Muscle of leg (tissue), 16 donors: Measurements from ENCODE around the gene CCL3. TPM values are rescaled to one million over a fixed set of nuclear protein-coding genes. Genes with fewer than 3 reads are reported as not detected.

Experiments used
- DNase-seq: peaks from one replicate; pipeline ENCODE4 v3.0.0; 2013
- H3K27ac ChIP-seq: one replicate; pipeline ENCODE4 v1.5.1; 2013; ENCODE audit warnings: mild to moderate bottlenecking, low read length, control low read depth
- H3K27me3 ChIP-seq: one replicate; pipeline ENCODE4 v1.6.1; 2013; ENCODE audit warnings: low read length; ENCODE audit not compliant: control insufficient read depth, insufficient read depth
- H3K36me3 ChIP-seq: one replicate; pipeline ENCODE4 v1.6.1; 2013; ENCODE audit warnings: low read length; ENCODE audit not compliant: control insufficient read depth, insufficient read depth
- H3K4me1 ChIP-seq: one replicate; pipeline ENCODE4 v1.6.1; 2013; ENCODE audit warnings: low read length; ENCODE audit not compliant: control insufficient read depth, insufficient read depth
- H3K4me3 ChIP-seq: one replicate; pipeline ENCODE4 v1.5.1; 2013; ENCODE audit warnings: low read length, control low read depth
- H3K9me3 ChIP-seq: replicated peaks from 2 replicates; pipeline ENCODE4 v1.6.1; 2013; ENCODE audit warnings: low read depth, low read length; ENCODE audit not compliant: control insufficient read depth
- WGBS: methylation state at CpG from one replicate; pipeline ENCODE4 v1.1.5; 2013; ENCODE audit warnings: missing lambda C conversion rate; ENCODE audit not compliant: insufficient coverage; 5-methylcytosine and 5-hydroxymethylcytosine counted together
- long read RNA-seq, 11 donors: transcript quantifications; one replicate each; lab custom pipeline, GENCODE V29; 2026
- polyA plus RNA-seq, 8 donors: library from polyadenylated mRNA; unstranded; fragments of 120-200 nt; gene quantifications; one replicate each; pipeline versions ENCODE4 v1.2.1 to v1.2.3, GENCODE V29; 2013; ENCODE audit warnings: inconsistent platforms in 1 of 8, low replicate concordance in 1 of 8; ENCODE audit not compliant: insufficient read length in 8 of 8, insufficient read depth in 1 of 8
- total RNA-seq: library from RNA; stranded (reverse); fragments of 120-200 nt; gene quantifications from one replicate; pipeline ENCODE4 v1.2.4, GENCODE V29; 2013

CCL3 gene
- 7.7 TPM for total RNA-seq
- 10 to 100 TPM in 1 of 8 donors, 1 to 10 TPM in 7; 2.4 to 11.8 (median 5.4) TPM for polyA plus RNA-seq
- long read RNA-seq, donor 1, partial matches to known transcripts, result 0 of 1 reads
- long read RNA-seq, donor 1, other reads (novel, unspliced or antisense), result 0 of 1 reads
- long read RNA-seq, donor 2, partial matches to known transcripts, result 0 of 1 reads
- long read RNA-seq, donor 2, other reads (novel, unspliced or antisense), result 0 of 1 reads
- long read RNA-seq, donor 3, partial matches to known transcripts, result 0 of 2 reads
- long read RNA-seq, donor 3, other reads (novel, unspliced or antisense), result 0 of 2 reads
- long read RNA-seq, donor 4, transcript CCL3-204 (3 exons, 778 nt), result major isoform, 12 of 13 reads
- long read RNA-seq, donor 4, partial matches to known transcripts, result 0 of 13 reads
- long read RNA-seq, donor 4, other reads (novel, unspliced or antisense), result 0 of 13 reads
- long read RNA-seq, donor 5, transcript CCL3-204 (3 exons, 778 nt), result major isoform, 14 of 15 reads
- long read RNA-seq, donor 5, partial matches to known transcripts, result 0 of 15 reads
- long read RNA-seq, donor 5, other reads (novel, unspliced or antisense), result 0 of 15 reads
- long read RNA-seq, donor 6, transcript CCL3-204 (3 exons, 778 nt), result major isoform, 6 of 6 reads
- long read RNA-seq, donor 6, partial matches to known transcripts, result 0 of 6 reads
- long read RNA-seq, donor 6, other reads (novel, unspliced or antisense), result 0 of 6 reads
- long read RNA-seq, donor 7, partial matches to known transcripts, result 0 of 2 reads
- long read RNA-seq, donor 7, other reads (novel, unspliced or antisense), result 0 of 2 reads
- long read RNA-seq, donor 8, result 0 reads
- long read RNA-seq, donor 9, transcript CCL3-204 (3 exons, 778 nt), result major isoform, 8 of 8 reads
- long read RNA-seq, donor 9, partial matches to known transcripts, result 0 of 8 reads
- long read RNA-seq, donor 9, other reads (novel, unspliced or antisense), result 0 of 8 reads
- long read RNA-seq, donor 10, transcript CCL3-204 (3 exons, 778 nt), result major isoform, 7 of 7 reads
- long read RNA-seq, donor 10, partial matches to known transcripts, result 0 of 7 reads
- long read RNA-seq, donor 10, other reads (novel, unspliced or antisense), result 0 of 7 reads
- long read RNA-seq, donor 11, partial matches to known transcripts, result 0 of 5 reads
- long read RNA-seq, donor 11, other reads (novel, unspliced or antisense), result 0 of 5 reads

- no peaks in the 10 kb centered on the region for H3K27me3 ChIP-seq
- no peaks in the 10 kb centered on the region for H3K36me3 ChIP-seq
- no peaks in the 10 kb centered on the region for H3K9me3 ChIP-seq
- H3K4me1 ChIP-seq, result no peaks in the 10 kb centered on the region
- 55% methylated on average over 5 of the region's 9 CpGs for WGBS
- H3K4me3 ChIP-seq, result no peak within 1 kb of the TSS
- DNase-seq, result peak; percentile 76
- H3K27ac ChIP-seq, result no peak within 1 kb of the TSS
Measured at GRCh38 chr17:36089888-36090836, at the start of gene CCL3. TSS of gene CCL3 (minus strand) at chr17:36090143. CDS start at chr17:36090058, 85 bp downstream.

- WGBS, result no CpG with 5 or more reads among the region's 1 CpG
- H3K4me3 ChIP-seq, result no peak overlapping the region
- H3K9me3 ChIP-seq, result no peaks in the 10 kb centered on the region
- H3K36me3 ChIP-seq, result no peaks in the 10 kb centered on the region
- H3K4me1 ChIP-seq, result no peaks in the 10 kb centered on the region
- no peak for DNase-seq
- H3K27me3 ChIP-seq, result peaks cover 6% of the 10 kb centered on the region
- no peak overlapping the region for H3K27ac ChIP-seq
Measured at GRCh38 chr17:36136439-36136838, 46.5 kb upstream of the CCL3 start.

DNA sequence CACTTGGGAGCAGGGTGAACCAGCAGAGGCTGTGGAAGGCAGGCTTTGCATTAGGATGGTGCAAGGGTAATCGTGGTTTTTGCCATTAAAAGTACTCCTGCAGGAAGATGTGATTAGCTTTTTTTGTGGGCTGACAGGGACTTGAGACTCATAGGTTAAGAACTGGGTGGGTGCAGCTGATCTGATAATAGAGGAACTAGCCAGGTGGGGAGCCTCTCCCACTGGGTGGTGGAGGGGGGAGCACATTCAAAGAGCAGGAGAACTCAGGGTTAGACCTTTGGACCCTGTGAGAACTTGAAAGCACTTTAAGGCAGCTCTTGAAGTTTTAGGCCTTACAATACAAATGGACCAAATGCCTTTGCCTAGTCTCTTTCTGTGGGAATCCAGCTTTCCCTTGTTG lies 46.1 kb upstream of the CCL3 start:
- H3K4me1 ChIP-seq, result no peaks in the 10 kb centered on the region
- H3K27ac ChIP-seq, result no peak overlapping the region
- 77% methylated on average over 1 of the region's 1 CpG for WGBS
- H3K27me3 ChIP-seq, result peaks cover 6% of the 10 kb centered on the region
- no peaks in the 10 kb centered on the region for H3K36me3 ChIP-seq
- no peak for DNase-seq
- no peak overlapping the region for H3K4me3 ChIP-seq
- H3K9me3 ChIP-seq, result no peaks in the 10 kb centered on the region

GRCh38 chr17:36135465-36135864 lies 45.5 kb upstream of the CCL3 start:
- H3K4me3 ChIP-seq, result no peak overlapping the region
- no peak for DNase-seq
- no peak overlapping the region for H3K27ac ChIP-seq
- no peaks in the 10 kb centered on the region for H3K4me1 ChIP-seq
- H3K9me3 ChIP-seq, result no peaks in the 10 kb centered on the region
- H3K36me3 ChIP-seq, result no peaks in the 10 kb centered on the region
- H3K27me3 ChIP-seq, result peaks cover 6% of the 10 kb centered on the region
- WGBS, result 63% methylated on average over 1 of the region's 4 CpGs

- no peaks in the 10 kb centered on the region for H3K36me3 ChIP-seq
- H3K27me3 ChIP-seq, result peaks cover 6% of the 10 kb centered on the region
- no peak overlapping the region for H3K27ac ChIP-seq
- no peak overlapping the region for H3K4me3 ChIP-seq
- no peaks in the 10 kb centered on the region for H3K4me1 ChIP-seq
- DNase-seq, result peak; percentile 80
- H3K9me3 ChIP-seq, result no peaks in the 10 kb centered on the region
- WGBS, result 20% methylated on average over 1 of the region's 4 CpGs
Measured at GRCh38 chr17:36133602-36134236, 43.8 kb upstream of the CCL3 start.

- no peak for DNase-seq
- no peaks in the 10 kb centered on the region for H3K9me3 ChIP-seq
- H3K36me3 ChIP-seq, result no peaks in the 10 kb centered on the region
- H3K4me3 ChIP-seq, result no peak overlapping the region
- WGBS, result no CpG with 5 or more reads among the region's 2 CpGs
- no peaks in the 10 kb centered on the region for H3K4me1 ChIP-seq
- H3K27ac ChIP-seq, result no peak overlapping the region
- peaks cover 6% of the 10 kb centered on the region for H3K27me3 ChIP-seq
Measured at GRCh38 chr17:36132421-36132831, 42.5 kb upstream of the CCL3 start.

DNA sequence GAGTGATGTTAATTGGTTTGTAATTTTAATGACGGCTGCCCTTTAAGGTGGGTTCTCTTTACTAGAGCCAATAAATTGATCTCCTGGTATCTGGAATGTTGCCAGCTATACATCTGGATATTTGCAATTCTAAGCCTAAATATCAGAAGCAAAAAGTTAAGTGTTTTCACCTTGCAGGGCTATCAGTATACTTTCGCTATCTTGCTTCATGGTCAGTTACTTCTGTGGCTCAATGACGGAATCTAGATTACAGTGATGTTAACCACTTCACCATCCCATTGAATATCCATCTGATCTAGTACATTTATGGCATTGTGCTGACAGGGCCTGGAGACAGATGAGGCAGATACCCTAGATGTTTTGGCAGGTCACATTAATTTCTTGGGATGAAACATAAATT lies 42.0 kb upstream of the CCL3 start:
- WGBS, result 100% methylated on average over 1 of the region's 3 CpGs
- no peak for DNase-seq
- Histone ChIP-seq H3K4me1 (no peaks in the 10 kb centered on the region), H3K36me3 (no peaks in the 10 kb centered on the region), H3K27ac (no peak overlapping the region), H3K27me3 (peaks cover 6% of the 10 kb centered on the region), H3K4me3 (no peak overlapping the region), H3K9me3 (no peaks in the 10 kb centered on the region)

DNA sequence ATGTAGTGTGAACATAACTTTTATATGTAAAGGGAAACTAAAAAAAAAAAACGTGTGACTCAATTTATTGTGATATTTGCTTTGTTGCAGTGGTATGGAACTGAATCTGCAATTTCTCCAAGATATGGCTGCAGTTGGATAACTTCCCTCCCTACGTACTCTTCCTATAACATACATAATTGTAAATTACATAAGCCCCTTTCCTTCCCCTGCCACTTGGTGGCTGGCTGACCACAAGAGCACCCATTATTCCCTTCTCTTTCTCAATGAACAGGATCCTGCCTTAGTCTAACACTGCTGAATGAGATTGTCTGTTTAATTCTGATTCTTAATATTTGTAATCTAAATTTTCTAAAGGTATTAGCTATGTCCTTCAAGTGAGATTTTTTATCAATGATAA lies 41.5 kb upstream of the CCL3 start:
- Histone ChIP-seq H3K9me3 (no peaks in the 10 kb centered on the region), H3K27me3 (peaks cover 6% of the 10 kb centered on the region), H3K4me3 (no peak overlapping the region), H3K36me3 (no peaks in the 10 kb centered on the region), H3K27ac (no peak overlapping the region), H3K4me1 (no peaks in the 10 kb centered on the region)
- DNase-seq, result no peak
- no CpG with 5 or more reads among the region's 2 CpGs for WGBS

DNA sequence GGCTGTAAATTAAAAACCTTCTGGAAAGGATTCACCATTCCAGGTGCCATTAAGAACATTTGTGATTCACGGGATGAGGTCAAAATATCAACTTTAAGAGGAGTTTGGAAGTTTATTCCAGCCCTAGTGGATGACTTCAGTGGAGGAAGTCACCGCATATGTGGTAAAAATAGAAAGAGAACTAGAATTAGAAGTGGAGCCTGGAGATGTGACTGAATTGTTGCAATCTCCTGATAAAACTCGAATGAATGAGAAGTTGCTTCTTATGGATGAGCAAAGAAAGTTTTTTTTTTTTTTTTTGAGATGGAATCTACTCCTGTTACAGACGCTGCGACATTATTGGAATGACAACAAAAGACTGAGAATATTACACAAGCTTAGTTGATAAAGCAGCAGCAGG lies 40.4 kb upstream of the CCL3 start:
- Histone ChIP-seq H3K9me3 (peaks cover 9% of the 10 kb centered on the region), H3K27ac (no peak overlapping the region), H3K36me3 (no peaks in the 10 kb centered on the region), H3K27me3 (peaks cover under 1% of the 10 kb centered on the region), H3K4me3 (no peak overlapping the region), H3K4me1 (no peaks in the 10 kb centered on the region)
- WGBS, result 48% methylated on average over 2 of the region's 5 CpGs
- no peak for DNase-seq
